ENCODE data around the gene CUTA. TPM values are rescaled to one million over a fixed set of nuclear protein-coding genes. Genes with fewer than 3 reads are reported as not detected.

Gene CUTA
- total and polyA plus RNA-seq, 4 donors, result 88.7 to 275 (median 128) TPM

GRCh38 chr6:33391278-33391921, 26.5 kb downstream of the CUTA start, which contains the start of gene KIFC1:
TSS of gene KIFC1 (plus strand) at chr6:33391823. CDS start at chr6:33391986, 163 bp downstream.
- Histone ChIP-seq H3K27me3 (ENCODE audit: control insufficient read depth in 3 of 3, insufficient read depth in 3 of 3, low read length in 2 of 3) (no peaks in the 10 kb centered on the region), H3K4me1 (ENCODE audit: control insufficient read depth in 5 of 5, insufficient read depth in 5 of 5, low read length in 5 of 5) (peaks cover 0 to 21% (median 5%) of the 10 kb centered on the region in 5 donors), H3K4me3 (peak within 1 kb of the TSS; percentile 50), H3K27ac (ENCODE audit: low read depth in 1 of 2, low read length in 1 of 2) (peak within 1 kb of the TSS; percentile 90 to 93), H3K9me3 (ENCODE audit: control insufficient read depth in 4 of 4, insufficient read depth in 3 of 4, low read length in 3 of 4) (no peaks in the 10 kb centered on the region), H3K36me3 (ENCODE audit: control insufficient read depth in 4 of 4, insufficient read depth in 4 of 4, low read length in 4 of 4) (no peaks in the 10 kb centered on the region), H3K9ac (ENCODE audit: insufficient read depth in 1 of 2, low read length in 2 of 2) (peak within 1 kb of the TSS; percentile 70 to 88)
- TF ChIP-seq CTCF (IDR thresholded peaks at IDR 0.05; ENCODE audit: control extremely low read depth, extremely low read depth), result peak; percentile 92
- DNase-seq, result peak; percentile 100
- WGBS, 2 donors, result 0 to 1% methylated on average over 66 to 67 of the region's 67 CpGs
- peak; percentile 97 for ATAC-seq (ENCODE audit: insufficient read depth, low FRiP score)

GRCh38 chr6:33390767-33391277, 27.1 kb downstream of the CUTA start:
- H3K4me3 ChIP-seq, result no peak overlapping the region
- peak overlapping the region; percentile 72 to 93 for H3K27ac ChIP-seq (ENCODE audit: low read depth in 1 of 2, low read length in 1 of 2)
- no peaks in the 10 kb centered on the region for H3K27me3 ChIP-seq (ENCODE audit: control insufficient read depth in 3 of 3, insufficient read depth in 3 of 3, low read length in 2 of 3)
- no peak for TF ChIP-seq CTCF (IDR thresholded peaks at IDR 0.05; ENCODE audit: control extremely low read depth, extremely low read depth)
- peaks cover 0 to 21% (median 5%) of the 10 kb centered on the region in 5 donors for H3K4me1 ChIP-seq (ENCODE audit: control insufficient read depth in 5 of 5, insufficient read depth in 5 of 5, low read length in 5 of 5)
- H3K9me3 ChIP-seq (ENCODE audit: control insufficient read depth in 4 of 4, insufficient read depth in 3 of 4, low read length in 3 of 4), result no peaks in the 10 kb centered on the region
- no peaks in the 10 kb centered on the region for H3K36me3 ChIP-seq (ENCODE audit: control insufficient read depth in 4 of 4, insufficient read depth in 4 of 4, low read length in 4 of 4)
- ATAC-seq (ENCODE audit: insufficient read depth, low FRiP score) (no peak), DNase-seq (no peak)
- H3K9ac ChIP-seq (ENCODE audit: insufficient read depth in 1 of 2, low read length in 2 of 2), result peak overlapping the region in 1 of 2 donors; percentile 62
- WGBS, 2 donors, result 80 to 83% methylated on average over 9 of the region's 9 CpGs

GRCh38 chr6:33390173-33390572, 27.7 kb downstream of the CUTA start:
- ATAC-seq (ENCODE audit: insufficient read depth, low FRiP score), result no peak
- 56 to 90% methylated on average over 2 of the region's 2 CpGs for WGBS, 2 donors
- H3K4me1 ChIP-seq (ENCODE audit: control insufficient read depth in 5 of 5, insufficient read depth in 5 of 5, low read length in 5 of 5), result peaks cover 0 to 21% (median 5%) of the 10 kb centered on the region in 5 donors
- no peak for DNase-seq
- no peak overlapping the region for H3K9ac ChIP-seq (ENCODE audit: insufficient read depth in 1 of 2, low read length in 2 of 2)
- H3K36me3 ChIP-seq (ENCODE audit: control insufficient read depth in 4 of 4, insufficient read depth in 4 of 4, low read length in 4 of 4), result no peaks in the 10 kb centered on the region
- no peaks in the 10 kb centered on the region for H3K9me3 ChIP-seq (ENCODE audit: control insufficient read depth in 4 of 4, insufficient read depth in 3 of 4, low read length in 3 of 4)
- no peak for TF ChIP-seq CTCF (IDR thresholded peaks at IDR 0.05; ENCODE audit: control extremely low read depth, extremely low read depth)
- no peak overlapping the region for H3K4me3 ChIP-seq
- H3K27me3 ChIP-seq (ENCODE audit: control insufficient read depth in 3 of 3, insufficient read depth in 3 of 3, low read length in 2 of 3), result no peaks in the 10 kb centered on the region
- H3K27ac ChIP-seq (ENCODE audit: low read depth in 1 of 2, low read length in 1 of 2), result no peak overlapping the region

All from lung (tissue), 12 donors.